Osteoblast (primary cell): ENCODE data around the gene LUZP1. TPM values are rescaled to one million over a fixed set of nuclear protein-coding genes. Genes with fewer than 3 reads are reported as not detected.

Experiments used
- DNase-seq: peaks from one replicate; pipeline ENCODE4 v3.0.0; 2011; ENCODE audit warnings: low spot score, mixed read lengths; ENCODE audit not compliant: insufficient read length; ENCODE audit errors: missing footprints
- H2AFZ ChIP-seq: 2 replicates; pipeline ENCODE4 v1.6.0; 2011; ENCODE audit warnings: mild to moderate bottlenecking, low read length
- H3K27ac ChIP-seq: 2 replicates; pipeline ENCODE4 v1.5.1; 2011; ENCODE audit warnings: mild to moderate bottlenecking, low read depth, low read length, moderate library complexity
- H3K27me3 ChIP-seq: 2 replicates; pipeline ENCODE4 v1.6.0; 2012; ENCODE audit warnings: mild to moderate bottlenecking, control low read depth, inconsistent platforms, low read length, moderate library complexity; ENCODE audit not compliant: insufficient read depth
- H3K36me3 ChIP-seq: 2 replicates; pipeline ENCODE4 v1.5.1; 2011; ENCODE audit warnings: mild to moderate bottlenecking, low read length, control low read depth, moderate library complexity; ENCODE audit not compliant: insufficient read depth
- H3K4me1 ChIP-seq: 2 replicates; pipeline ENCODE4 v1.5.1; 2011; ENCODE audit warnings: mild to moderate bottlenecking, low read length, control low read depth, moderate library complexity; ENCODE audit not compliant: insufficient read depth
- H3K4me2 ChIP-seq: 2 replicates; pipeline ENCODE4 v1.6.0; 2011; ENCODE audit warnings: mild to moderate bottlenecking, low read length; ENCODE audit not compliant: insufficient read depth
- H3K4me3 ChIP-seq: fragments of 200-600 bp; sonication (generic); 3 replicates; pipeline ENCODE4 v1.5.1; 2012; ENCODE audit warnings: mild to moderate bottlenecking, low read length, inconsistent platforms; ENCODE audit not compliant: insufficient read depth
- H3K79me2 ChIP-seq: 2 replicates; pipeline ENCODE4 v1.6.0; 2012; ENCODE audit warnings: mild to moderate bottlenecking, low read length, control low read depth, inconsistent platforms; ENCODE audit not compliant: insufficient read depth
- H3K9me3 ChIP-seq: 2 replicates; pipeline ENCODE4 v1.5.1; 2011; ENCODE audit warnings: low read depth, low read length, control low read depth
- H4K20me1 ChIP-seq: 2 replicates; pipeline ENCODE4 v1.6.0; 2012; ENCODE audit warnings: mild to moderate bottlenecking, low read length, control low read depth; ENCODE audit not compliant: insufficient read depth
- total RNA-seq: library from RNA; depleted of rRNA; stranded (reverse); fragments of >200 nt; gene quantifications from 2 replicates; pipeline ENCODE4 v1.2.3, GENCODE V29; 2012
- TF ChIP-seq, protein P1 (sequence below): IDR thresholded peaks from 2 replicates; pipeline ENCODE4 v1.5.1; 2011; ENCODE audit warnings: mild to moderate bottlenecking, low read depth, low read length, moderate library complexity; ENCODE audit errors: extremely low read depth

LUZP1 gene
- total RNA-seq, 1 donor, result 30.0 TPM

DNA sequence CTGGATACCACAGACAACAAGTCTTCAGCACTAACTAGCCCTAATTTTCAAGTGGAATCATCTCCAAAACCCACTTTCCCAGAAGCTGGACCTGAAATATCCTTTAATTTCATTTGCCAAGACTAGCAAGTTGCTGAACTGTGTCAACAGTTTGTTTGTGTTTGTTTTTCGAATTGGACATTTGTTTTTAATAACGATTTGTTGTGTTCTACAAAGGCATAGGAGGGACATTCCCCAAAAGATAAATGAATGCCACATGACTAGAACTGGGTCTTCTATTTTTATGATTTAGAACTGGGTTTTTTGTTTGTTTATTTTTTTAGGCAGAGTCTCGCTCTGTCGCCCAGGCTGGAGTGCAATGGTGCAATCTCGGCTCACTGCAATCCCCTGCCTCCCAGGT, 17.9 kb downstream of the LUZP1 start:
- Histone ChIP-seq H3K27ac (no peak overlapping the region), H3K4me3 (no peak overlapping the region), H3K4me1 (peaks cover 4% of the 10 kb centered on the region), H3K9me3 (no peaks in the 10 kb centered on the region), H3K27me3 (no peaks in the 10 kb centered on the region), H3K79me2 (peaks cover 95% of the 10 kb centered on the region), H4K20me1 (peaks cover 46% of the 10 kb centered on the region), H3K4me2 (no peak overlapping the region), H2AFZ (no peak overlapping the region), H3K36me3 (no peaks in the 10 kb centered on the region)
- DNase-seq, result no peak
- TF ChIP-seq, protein P1, sequence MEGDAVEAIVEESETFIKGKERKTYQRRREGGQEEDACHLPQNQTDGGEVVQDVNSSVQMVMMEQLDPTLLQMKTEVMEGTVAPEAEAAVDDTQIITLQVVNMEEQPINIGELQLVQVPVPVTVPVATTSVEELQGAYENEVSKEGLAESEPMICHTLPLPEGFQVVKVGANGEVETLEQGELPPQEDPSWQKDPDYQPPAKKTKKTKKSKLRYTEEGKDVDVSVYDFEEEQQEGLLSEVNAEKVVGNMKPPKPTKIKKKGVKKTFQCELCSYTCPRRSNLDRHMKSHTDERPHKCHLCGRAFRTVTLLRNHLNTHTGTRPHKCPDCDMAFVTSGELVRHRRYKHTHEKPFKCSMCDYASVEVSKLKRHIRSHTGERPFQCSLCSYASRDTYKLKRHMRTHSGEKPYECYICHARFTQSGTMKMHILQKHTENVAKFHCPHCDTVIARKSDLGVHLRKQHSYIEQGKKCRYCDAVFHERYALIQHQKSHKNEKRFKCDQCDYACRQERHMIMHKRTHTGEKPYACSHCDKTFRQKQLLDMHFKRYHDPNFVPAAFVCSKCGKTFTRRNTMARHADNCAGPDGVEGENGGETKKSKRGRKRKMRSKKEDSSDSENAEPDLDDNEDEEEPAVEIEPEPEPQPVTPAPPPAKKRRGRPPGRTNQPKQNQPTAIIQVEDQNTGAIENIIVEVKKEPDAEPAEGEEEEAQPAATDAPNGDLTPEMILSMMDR, result no peak

DNA sequence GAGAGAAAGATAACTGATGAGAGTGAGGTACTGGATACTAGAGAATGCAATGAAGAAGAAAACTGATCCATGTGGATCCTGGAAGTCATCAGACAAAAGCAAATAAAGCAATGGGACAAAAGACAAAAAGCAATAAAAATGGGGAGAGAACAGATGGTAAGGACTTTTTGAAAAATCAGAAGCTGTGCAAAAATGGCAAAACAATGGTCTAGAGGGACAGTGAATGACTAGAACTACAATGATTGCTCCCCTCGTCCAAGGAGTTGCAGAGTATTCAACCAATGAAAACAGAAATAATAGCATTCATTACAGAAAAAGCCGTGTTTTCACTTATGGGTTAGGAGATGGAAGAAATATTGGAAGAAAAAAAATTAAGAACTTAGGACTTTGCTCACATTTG, 18.5 kb downstream of the LUZP1 start:
- no peaks in the 10 kb centered on the region for H3K27me3 ChIP-seq
- H3K4me2 ChIP-seq, result no peak overlapping the region
- no peak overlapping the region for H3K4me3 ChIP-seq
- peaks cover 95% of the 10 kb centered on the region for H3K79me2 ChIP-seq
- no peak overlapping the region for H3K27ac ChIP-seq
- H3K4me1 ChIP-seq, result peaks cover 4% of the 10 kb centered on the region
- TF ChIP-seq, protein P1, result no peak
- H3K36me3 ChIP-seq, result no peaks in the 10 kb centered on the region
- no peak for DNase-seq
- H2AFZ ChIP-seq, result no peak overlapping the region
- H3K9me3 ChIP-seq, result no peaks in the 10 kb centered on the region
- H4K20me1 ChIP-seq, result peaks cover 39% of the 10 kb centered on the region

DNA sequence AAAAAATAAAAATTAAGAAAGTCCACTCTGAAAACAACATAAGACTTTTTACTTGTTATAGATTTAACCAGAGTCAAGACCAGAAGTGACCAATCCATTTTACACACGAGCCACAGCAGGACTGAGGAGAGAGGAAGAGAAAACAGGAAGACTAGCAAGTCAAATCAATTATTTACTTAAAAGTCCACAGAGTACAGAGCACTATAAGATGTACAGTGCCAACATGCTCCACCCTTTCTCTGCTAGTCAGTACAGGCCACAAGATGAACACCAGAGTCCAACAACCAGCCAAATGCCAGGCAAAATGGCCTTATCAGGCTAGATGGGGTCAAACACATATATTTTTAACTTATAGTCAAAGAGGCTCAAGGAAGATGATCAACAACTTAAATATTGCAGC, 19.5 kb downstream of the LUZP1 start:
- no peak for DNase-seq
- Histone ChIP-seq H3K9me3 (no peaks in the 10 kb centered on the region), H2AFZ (no peak overlapping the region), H3K4me3 (no peak overlapping the region), H3K36me3 (no peaks in the 10 kb centered on the region), H3K27ac (no peak overlapping the region), H3K27me3 (no peaks in the 10 kb centered on the region), H4K20me1 (peaks cover 37% of the 10 kb centered on the region), H3K4me2 (no peak overlapping the region), H3K79me2 (peaks cover 96% of the 10 kb centered on the region), H3K4me1 (peaks cover 4% of the 10 kb centered on the region)
- TF ChIP-seq, protein P1, result no peak

DNA sequence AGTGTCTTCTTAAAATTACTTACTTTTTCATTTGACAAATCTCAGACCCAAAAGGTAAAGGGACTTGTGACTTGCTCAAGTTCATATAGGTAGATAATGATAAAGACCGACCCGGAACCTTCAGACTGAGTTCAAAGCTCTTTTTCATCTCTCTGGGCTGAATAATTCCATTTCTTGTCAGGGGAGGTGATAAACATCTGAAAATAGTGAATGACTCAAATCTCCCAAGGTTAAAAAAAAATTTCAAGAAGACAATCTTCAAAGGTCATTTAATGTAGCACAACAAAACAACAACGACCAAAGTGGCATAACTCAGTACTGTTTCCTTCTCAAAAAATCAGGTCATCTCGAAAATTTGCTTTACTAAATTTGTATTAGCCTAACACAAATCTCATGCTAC, 20.6 kb downstream of the LUZP1 start:
- Histone ChIP-seq H3K9me3 (no peaks in the 10 kb centered on the region), H3K4me2 (no peak overlapping the region), H3K4me1 (peaks cover 4% of the 10 kb centered on the region), H3K4me3 (no peak overlapping the region), H3K36me3 (no peaks in the 10 kb centered on the region), H2AFZ (no peak overlapping the region), H3K79me2 (peaks cover 96% of the 10 kb centered on the region), H3K27ac (no peak overlapping the region), H3K27me3 (no peaks in the 10 kb centered on the region), H4K20me1 (peaks cover 33% of the 10 kb centered on the region)
- TF ChIP-seq, protein P1, result no peak
- DNase-seq, result no peak
